Nephron progenitor cell (in vitro differentiated cells): ENCODE results near the gene PLCH1.

Source experiments
- DNase-seq: peaks from one replicate; pipeline ENCODE4 v3.0.0; 2021
- H3K27ac Mint-ChIP-seq: 2 replicates; pipeline ENCODE4 v1.8.0; 2021; ENCODE audit warnings: mild to moderate bottlenecking, moderate library complexity, mixed read lengths
- H3K27me3 Mint-ChIP-seq: 2 replicates; pipeline ENCODE4 v1.8.0; 2021; ENCODE audit warnings: mild to moderate bottlenecking, low read depth, mixed read lengths; ENCODE audit not compliant: poor library complexity
- H3K36me3 Mint-ChIP-seq: 2 replicates; pipeline ENCODE4 v1.8.0; 2021; ENCODE audit warnings: low read depth, mixed read lengths
- H3K4me1 Mint-ChIP-seq: 2 replicates; pipeline ENCODE4 v1.8.0; 2021; ENCODE audit warnings: mixed read lengths
- H3K4me3 Mint-ChIP-seq: 2 replicates; pipeline ENCODE4 v1.8.0; 2021; ENCODE audit warnings: mild to moderate bottlenecking, moderate library complexity, mixed read lengths
- H3K9me3 Mint-ChIP-seq: 2 replicates; pipeline ENCODE4 v1.8.0; 2021; ENCODE audit warnings: mild to moderate bottlenecking, moderate library complexity, mixed read lengths
- CTCF ChIP-seq: fragments of 200-600 bp; sonication (generic); IDR thresholded peaks from 2 replicates; pipeline ENCODE4 v1.5.0; 2021; ENCODE audit warnings: antibody characterized with exemption

PLCH1 gene

GRCh38 chr3:155675094-155675493, 69.8 kb downstream of the PLCH1 start:
- Mint-ChIP-seq H3K4me3 (no peak overlapping the region), H3K27me3 (no peaks in the 10 kb centered on the region), H3K27ac (no peak overlapping the region), H3K9me3 (no peaks in the 10 kb centered on the region), H3K4me1 (peaks cover 25% of the 10 kb centered on the region), H3K36me3 (no peaks in the 10 kb centered on the region)
- no peak for DNase-seq
- TF ChIP-seq CTCF = no peak

DNA sequence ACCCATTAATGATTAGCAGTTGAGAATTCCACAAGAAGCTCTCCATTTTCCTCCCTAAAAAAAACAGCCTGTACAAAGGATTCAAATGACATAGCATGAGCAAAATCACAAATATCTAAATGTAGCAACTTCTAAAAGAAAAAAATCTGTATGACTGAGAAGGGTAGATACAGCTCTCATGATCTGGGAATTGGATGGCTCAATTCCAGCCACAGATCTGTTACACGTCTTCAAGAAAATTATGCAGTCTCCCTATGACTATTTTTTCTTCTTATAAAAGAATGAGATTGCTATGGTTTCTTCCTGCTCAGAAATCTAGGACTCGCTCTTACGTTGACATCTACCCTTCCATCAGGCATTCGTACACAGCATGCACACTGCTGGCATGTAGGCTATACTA, 71.5 kb downstream of the PLCH1 start:
- H3K4me3 Mint-ChIP-seq = no peak overlapping the region
- no peak overlapping the region for H3K27ac Mint-ChIP-seq
- peaks cover 30% of the 10 kb centered on the region for H3K4me1 Mint-ChIP-seq
- TF ChIP-seq CTCF = no peak
- no peak for DNase-seq
- no peaks in the 10 kb centered on the region for H3K9me3 Mint-ChIP-seq
- no peaks in the 10 kb centered on the region for H3K36me3 Mint-ChIP-seq
- H3K27me3 Mint-ChIP-seq = no peaks in the 10 kb centered on the region

DNA sequence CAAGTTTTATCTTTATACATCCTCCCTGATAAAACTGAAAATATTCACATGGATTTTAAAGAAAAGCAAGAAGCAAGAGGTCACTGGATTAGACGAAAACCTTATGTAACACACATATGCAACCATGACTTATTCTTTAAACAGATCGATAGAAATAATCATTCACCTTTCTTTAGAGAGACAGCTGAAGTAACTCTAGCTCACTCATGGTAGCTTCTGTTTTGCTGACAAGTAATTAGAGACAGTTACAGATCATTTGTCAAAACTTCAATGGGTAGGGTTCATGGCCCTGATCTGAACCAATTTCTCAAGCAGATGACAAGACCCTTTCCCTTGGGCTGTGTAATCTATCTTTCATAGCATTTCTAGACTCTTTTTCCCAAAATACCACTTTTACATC, 74.5 kb downstream of the PLCH1 start:
- H3K4me1 Mint-ChIP-seq = peaks cover 35% of the 10 kb centered on the region
- no peaks in the 10 kb centered on the region for H3K36me3 Mint-ChIP-seq
- peak overlapping the region; percentile 18 for H3K27ac Mint-ChIP-seq
- H3K4me3 Mint-ChIP-seq = no peak overlapping the region
- DNase-seq = no peak
- TF ChIP-seq CTCF = no peak
- no peaks in the 10 kb centered on the region for H3K9me3 Mint-ChIP-seq
- no peaks in the 10 kb centered on the region for H3K27me3 Mint-ChIP-seq

GRCh38 chr3:155667988-155668387, 76.9 kb downstream of the PLCH1 start:
- H3K9me3 Mint-ChIP-seq = no peaks in the 10 kb centered on the region
- H3K4me3 Mint-ChIP-seq = no peak overlapping the region
- peaks cover 42% of the 10 kb centered on the region for H3K4me1 Mint-ChIP-seq
- no peaks in the 10 kb centered on the region for H3K27me3 Mint-ChIP-seq
- no peaks in the 10 kb centered on the region for H3K36me3 Mint-ChIP-seq
- no peak for DNase-seq
- TF ChIP-seq CTCF = no peak
- H3K27ac Mint-ChIP-seq = no peak overlapping the region

DNA sequence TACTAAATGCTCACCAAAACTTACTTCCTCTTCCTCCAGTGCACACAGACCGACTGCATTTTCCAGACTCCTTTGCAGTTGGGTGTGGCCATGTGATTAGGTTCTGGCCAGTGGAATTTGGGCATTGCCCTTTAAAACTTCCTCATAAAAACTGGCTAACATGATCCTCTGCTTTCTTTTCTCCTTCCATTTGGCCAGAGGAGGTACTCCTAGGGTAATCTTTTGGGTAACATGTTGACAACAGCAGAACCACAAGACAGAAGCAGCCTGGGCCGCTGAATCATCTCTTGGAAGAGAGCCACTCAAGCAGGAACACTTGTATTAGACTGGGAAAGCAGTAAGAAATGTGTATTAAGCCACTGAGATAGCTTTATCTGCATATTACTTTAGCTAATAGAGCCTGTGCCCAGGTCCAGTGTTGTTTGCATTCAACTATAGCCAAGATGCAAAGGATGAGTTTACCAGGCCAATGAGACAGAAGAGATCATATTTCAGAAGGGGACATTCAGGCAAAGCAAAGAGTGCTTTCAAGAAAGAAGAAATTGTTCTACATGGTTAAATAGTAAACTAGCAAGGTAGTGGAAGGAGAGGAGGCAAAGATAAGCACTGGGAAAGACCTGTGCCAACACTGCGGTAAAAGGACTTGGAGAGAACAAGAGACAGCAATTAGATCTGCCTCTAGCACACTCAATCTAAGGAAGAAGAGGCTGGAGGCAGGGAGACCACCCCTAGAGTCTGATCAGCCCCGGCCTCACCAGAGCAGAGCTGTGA, 79.8 kb downstream of the PLCH1 start:
- no peak for DNase-seq
- peak overlapping the region; percentile 9 for H3K27ac Mint-ChIP-seq

More for the DNA sequence above, 79.8 kb downstream of the PLCH1 start:
- Mint-ChIP-seq H3K4me3 (no peak overlapping the region), H3K4me1 (peaks cover 22% of the 10 kb centered on the region), H3K36me3 (no peaks in the 10 kb centered on the region), H3K27me3 (no peaks in the 10 kb centered on the region), H3K9me3 (no peaks in the 10 kb centered on the region)
- TF ChIP-seq CTCF = no peak
